DMS153 treated with DMSO at 0.1 percent for 48 hours (cell line): ENCODE results near the gene ZNF319.
A peak's percentile ranks its signal among the peaks of the same experiment; 100 is the strongest.
"Not testable (repeated sequence)": the region's sequence is repeated elsewhere in the genome, so short reads cannot be mapped to it uniquely, and the experiment has no call there.

Experiments
- DNase-seq: peaks from one replicate; lab custom pipeline; 2025; ENCODE audit not compliant: unreplicated experiment; lab: John Stamatoyannopoulos, UW

The ZNF319 gene

DNA sequence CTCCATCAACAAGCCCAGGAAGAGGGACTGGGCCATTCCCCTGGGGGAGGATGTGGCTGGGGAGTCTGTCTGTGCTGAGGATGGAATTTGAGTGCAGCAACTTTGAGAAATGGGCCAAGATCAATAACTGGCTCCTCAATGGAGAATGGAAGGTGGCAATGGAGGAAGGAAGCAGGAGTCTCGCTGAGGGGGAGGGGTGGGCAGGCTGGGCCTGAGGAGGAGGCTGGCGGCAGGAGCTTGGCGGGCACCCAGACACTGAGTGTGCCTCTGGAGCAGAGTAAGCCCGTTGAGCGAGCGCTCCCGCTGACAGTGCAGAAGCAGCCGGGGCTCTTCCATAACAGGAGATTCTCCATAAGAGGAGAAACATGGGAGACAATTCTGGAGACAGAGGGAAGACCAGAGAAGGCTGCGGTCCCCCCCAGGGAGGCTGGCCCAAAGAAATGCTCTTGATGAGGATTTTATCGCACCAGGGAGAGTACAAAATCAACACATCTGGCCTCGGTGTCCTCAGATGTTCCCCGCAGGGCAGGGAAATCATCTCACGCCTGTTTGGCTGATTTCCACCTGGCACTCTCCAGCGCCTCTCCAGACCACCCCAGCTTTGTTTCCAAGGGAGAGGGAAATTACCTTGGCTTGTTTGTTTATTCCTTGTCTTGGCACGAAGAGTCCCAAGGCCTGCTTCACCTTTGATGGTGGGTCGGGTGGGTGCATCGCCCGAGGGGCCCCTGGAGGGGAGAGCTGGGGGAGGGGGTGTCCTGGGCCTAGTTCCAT is 22.3 kb upstream of the ZNF319 start:
- peak; percentile 60 for DNase-seq

DNA sequence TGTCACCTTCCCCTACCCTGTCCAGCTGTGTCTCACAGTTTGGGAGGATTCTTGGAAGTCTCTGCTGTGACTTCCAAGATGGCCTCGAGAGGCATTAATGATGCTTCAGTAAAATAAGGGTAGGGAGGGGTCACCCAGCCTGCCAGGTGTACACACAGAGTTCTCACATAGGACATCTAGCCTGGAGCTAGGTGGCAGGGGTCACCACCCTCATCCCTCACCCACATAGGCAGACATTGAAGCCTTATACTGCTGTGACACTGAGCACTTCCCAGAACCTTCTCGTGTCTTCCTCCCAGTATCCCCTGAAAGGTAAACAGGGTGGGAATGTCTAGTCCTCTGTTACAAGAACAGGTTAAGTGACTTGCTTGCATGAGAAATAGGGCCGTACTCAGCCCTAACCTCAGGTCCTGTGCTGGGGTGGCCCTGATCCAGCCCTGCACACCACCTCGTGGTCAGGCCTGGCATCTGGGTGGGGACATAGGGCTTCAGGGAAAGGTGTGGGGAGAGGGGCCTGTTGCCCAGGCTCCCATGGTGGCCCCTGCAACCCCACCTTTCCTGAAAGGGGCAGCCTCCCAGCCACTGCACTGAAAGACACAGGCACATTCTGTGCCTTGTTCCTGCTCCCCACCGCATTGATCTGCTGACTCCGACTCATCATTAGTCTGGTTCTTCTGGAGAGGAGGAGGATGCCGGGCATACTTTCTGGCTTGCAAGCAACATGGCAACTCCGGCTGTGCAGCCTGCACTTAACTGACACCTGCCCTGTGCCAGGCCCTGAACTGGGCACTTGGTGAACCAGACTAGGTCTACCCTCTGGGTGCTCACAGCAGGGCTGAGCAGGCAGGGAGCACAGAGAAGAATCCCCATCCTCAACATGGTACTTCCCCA is 21.4 kb upstream of the ZNF319 start:
- no peak for DNase-seq

DNA sequence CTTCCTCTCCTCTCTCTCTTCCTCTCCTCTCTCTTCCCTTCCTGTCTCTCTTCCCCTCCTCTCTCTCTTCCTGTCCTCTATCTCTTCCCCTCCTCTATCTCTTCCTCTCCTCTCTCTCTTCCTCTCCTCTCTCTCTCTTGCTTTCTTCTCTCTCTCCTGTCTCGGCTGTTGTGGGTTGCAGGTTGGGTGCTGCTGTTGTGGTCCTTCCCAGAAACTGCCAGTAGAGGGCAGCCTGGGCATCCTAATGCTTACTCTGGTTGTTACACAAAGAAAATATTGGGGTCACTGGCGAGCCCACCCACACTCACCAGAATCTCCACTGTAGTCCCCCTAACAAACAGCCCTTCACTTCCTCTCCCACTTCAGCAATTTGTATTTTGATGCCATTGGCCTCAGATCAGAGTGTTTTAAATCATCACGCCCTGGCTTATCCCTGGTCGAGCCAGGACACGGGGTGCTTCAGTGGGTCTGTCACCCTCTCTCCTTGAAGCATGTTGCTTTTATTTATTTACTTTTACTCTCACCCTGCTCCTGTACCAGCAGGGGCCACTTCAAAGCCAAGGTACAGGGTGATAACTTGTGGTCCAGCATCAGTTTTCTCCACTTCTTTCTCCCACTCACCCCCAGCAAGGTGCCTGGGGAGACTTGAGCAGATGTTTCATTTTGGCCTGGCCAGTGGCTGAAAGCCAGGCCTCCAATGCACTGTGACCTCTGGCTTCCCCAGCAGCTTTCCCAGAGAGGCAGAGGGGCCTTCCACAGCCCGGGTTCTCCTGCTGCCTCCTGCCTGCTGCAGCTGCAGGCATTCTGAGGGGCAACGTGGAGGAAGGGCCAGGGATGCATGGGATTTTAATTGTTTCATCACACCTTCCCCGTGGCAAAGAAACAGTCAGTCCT is 20.4 kb upstream of the ZNF319 start:
- DNase-seq = peak; percentile 20

DNA sequence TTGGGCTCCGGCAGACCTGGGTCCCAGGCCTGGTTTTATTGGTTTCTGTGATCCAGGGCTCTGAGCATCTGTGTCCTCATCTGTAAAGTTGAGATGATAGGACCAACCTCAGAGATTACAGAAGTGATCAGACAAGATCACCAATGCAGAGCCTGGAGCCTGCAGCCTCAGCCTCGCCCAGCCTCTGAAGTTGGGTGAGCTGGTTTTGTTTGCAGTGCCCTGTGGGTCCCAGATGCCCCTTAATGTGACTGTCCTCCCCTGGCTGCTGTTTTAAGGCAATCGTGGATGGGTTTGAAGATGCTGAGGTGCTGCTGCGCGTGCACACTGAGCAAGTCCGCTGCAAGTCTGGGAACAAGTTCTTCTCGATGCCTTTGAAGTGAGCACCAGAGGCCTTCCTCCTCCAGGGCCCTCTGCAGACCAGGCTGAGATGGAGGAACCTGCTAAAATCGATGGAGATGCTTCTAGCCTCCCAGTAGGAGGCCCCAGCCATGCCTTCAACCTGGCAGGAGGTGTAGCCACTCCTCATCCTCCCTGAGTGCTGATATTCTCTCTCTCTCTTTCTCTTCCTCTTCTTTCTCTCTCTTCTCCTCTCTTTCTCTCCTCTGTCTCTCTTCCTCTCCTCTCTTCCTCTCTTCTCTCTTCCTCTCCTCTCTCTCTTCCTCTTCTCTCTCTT is 19.5 kb upstream of the ZNF319 start:
- no peak for DNase-seq

DNA sequence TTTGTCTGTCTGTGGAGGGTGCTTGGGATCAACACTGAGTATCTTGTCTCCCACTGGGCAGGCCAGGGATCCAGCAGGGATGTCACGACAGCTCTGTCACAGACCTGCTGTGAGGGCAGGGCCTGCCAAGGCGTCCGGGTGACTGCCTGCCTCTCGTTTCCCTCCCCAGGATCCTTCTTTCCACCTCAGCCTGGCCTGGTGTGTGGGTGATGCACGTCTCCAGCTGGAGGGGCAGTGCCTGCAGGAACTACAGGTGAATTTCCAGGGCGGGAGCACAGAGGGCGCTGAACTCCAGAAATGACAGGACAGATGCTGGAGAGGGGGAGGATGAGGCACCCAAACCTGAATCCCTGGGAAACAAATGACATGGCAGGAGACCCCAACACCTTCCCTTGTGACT is 18.3 kb upstream of the ZNF319 start:
- no peak for DNase-seq

DNA sequence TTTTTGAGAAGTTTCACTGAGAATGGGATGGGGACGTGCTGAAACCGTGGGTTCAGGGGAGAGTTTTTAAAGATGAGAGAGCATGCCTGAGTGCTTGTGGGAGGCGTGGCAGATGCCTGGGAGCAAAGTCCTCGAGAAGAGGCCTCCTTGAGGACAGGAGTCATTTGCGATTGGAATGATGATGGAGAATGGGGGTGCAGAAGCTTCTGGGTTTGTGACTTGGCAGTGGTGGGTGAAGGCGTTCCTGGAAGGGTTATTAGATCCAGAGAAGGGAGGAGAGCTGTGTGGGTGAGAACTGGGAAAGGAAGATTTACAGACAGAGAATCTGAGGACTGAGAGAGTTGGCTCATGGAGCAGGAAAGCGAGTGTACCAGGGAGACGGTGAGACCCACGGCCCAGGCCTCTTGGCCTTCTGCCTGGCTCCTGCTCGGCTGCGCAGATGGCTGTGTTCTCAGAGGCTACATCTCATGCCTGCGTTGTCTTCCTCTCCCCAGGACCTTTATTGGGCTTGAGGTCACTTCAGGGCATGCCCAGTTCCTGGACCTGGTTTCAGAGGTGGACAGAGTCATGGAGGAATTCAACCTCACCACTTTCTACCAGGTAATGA is 16.5 kb upstream of the ZNF319 start:
- no peak for DNase-seq

DNA sequence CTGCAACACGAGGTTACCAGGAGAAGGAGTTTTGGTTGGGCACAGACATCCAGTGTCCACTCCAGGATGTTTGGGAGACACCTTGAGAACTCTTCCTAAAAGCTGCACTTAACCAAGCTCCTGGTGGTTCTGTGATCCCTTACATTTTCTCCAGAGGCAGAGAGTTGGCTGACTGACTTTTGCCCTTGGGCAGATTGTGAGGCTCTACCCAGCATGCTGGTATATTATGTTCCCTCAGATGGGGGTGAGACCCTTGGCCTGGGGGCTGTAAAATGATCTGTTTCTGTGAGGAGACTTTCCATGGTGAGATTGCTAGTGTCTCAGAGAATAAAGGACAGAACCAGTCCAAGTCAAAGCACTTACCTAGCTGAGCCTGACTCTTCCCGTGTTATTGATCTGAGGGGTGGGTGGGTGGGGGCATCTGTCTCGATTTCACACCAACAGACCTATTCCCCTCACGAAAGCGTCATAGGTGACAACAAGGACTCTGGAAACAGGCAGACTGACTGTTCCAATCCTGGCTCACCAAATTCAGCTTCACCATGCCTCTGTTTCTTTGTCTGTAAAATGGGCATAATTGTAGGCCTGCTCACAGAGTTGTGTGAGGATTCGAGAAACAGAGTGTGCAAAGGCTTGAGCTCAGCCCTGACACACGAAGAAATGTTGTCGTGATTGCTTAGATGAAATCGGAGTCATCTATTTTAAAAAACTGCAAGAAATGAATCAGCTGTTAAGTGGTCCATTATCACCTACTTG is 12.9 kb upstream of the ZNF319 start:
- DNase-seq = no peak

DNA sequence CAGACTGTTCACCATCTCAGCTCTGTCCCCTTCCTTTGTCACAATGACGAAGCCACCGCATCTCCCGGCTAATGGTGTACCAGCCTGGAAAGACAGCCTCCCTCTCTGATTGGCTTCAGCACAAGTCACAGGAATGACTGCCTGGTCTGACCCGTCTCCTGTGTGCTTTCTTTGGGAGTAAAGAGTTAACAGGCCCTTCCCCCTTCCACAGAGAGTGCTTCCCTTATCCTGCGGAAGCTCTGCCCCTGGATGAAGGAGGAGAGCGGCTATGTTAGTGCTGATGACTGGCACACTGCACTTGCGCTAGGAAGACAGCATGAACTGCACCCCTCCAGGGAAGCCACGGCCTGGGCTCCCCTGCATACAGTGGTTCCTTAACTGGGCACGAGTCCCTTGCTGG is 12.0 kb upstream of the ZNF319 start:
- DNase-seq = no peak

DNA sequence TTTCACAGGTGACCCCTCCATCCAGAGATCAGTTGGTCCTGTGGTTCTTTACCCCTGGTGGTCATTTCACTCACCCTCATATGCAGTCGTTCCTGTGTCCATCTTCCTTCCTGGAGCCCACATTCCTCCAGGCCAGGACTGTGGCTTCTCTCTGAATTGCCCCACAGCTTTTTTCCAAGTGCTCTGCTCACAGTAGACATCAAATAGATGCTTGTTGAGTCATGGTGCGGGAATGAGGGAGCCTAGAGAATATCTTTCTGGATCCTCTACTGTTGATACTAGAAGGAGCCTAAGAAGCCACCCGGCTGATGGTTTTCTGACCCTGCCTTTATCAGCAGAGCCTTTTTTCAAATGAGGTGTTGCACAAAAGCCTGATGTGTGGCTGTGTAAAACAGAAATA is 11.2 kb upstream of the ZNF319 start:
- DNase-seq = no peak

DNA sequence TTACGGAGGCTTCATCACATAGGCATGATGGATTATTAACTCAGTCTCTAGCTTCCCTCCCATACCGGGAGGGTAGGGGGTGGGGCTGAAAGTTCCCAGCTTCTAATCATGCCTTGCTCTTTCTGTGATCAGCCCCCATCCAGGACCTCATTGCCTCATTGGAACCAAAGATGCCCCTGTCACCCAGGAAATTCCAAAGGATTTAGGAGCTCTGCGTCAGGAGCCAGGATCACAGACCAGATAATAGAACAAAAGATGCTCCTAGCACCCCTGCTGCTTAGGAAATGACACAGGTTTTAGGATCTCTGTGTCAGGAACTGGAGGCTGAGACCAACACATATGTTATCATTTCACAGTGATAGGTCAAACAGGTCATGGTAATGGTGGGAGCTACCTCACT is 10.4 kb upstream of the ZNF319 start:
- DNase-seq = no peak

DNA sequence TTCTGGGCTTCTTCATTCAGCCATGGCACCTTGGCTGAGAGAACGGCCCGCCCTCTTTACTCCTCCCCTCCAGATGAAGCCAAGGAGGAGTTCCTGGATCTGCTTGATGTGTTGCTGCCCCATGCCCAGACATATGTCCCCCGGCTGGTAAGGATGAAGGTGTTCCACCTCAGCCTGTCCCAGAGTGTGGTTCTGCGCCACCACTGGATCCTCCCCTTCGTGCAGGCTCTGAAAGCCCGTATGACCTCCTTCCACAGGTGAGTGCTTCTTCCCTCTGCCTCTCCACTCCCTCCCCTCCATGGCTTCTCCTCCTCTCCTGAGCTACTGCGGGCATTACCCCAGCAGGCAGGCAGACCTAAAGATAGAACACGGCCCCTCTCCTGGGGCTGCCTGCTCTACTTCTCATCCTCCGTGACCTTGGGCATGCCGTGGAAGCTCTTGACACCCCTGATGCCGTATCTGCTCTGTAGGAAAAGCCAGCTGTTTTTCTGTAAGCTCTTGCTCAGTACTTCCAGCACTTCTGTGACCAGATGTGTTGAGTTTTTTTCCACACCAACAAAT is 9.5 kb upstream of the ZNF319 start:
- no peak for DNase-seq

DNA sequence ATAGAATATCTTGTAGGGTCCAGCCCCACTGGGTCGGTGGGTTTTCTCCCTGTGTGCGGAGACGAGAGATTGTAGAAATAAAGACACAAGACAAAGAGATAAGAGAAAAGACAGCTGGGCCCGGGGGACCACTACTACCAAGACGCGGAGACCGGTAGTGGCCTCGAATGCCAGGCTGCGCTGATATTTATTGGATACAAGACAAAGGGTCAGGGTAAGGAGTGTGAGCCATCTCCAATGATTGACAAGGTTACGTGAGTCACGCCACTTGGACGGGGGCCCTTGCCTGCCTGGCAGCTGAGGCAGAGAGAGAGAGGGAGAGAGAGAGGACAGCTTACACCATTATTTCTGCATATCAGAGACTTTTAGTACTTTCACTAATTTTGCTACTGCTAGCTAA is 4.3 kb upstream of the ZNF319 start:
- not testable (repeated sequence) for DNase-seq

DNA sequence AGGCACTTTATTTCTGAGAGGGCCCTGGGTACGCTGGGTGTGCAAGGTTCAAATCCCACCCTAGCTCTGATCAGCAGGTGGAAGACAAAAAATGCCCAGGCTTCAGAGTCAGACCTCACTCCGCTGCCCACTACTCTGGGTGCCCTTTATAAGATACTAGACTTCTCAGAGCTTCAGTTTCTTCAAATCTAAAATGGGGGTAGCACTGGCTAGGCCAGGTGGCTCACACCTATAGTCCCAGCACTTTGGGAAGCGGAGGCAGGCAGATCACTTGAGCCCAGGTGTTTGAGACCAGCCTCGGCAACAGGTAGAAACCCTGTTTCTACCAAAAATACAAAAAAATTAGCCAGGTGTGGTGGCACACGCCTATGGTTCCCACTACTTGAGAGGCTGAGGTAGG is 2.5 kb upstream of the ZNF319 start:
- DNase-seq = no peak

DNA sequence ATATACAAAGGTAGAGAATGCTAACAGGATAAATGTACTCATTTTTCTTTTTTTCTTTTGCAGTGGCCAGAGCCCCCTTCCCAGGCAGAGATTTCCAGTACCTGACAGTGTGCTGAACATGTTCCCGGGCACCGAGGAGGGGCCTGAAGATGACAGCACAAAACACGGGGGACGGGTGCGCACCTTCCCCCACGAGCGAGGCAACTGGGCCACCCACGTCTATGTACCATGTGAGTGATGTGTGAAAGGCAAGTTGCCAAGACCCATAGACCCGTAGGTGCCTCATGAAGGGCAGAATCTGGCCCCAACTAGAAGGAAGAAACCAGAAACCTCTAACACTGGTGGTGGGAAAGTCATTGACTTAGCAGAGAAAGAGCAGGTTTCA is 1.9 kb upstream of the ZNF319 start:
- no peak for DNase-seq

DNA sequence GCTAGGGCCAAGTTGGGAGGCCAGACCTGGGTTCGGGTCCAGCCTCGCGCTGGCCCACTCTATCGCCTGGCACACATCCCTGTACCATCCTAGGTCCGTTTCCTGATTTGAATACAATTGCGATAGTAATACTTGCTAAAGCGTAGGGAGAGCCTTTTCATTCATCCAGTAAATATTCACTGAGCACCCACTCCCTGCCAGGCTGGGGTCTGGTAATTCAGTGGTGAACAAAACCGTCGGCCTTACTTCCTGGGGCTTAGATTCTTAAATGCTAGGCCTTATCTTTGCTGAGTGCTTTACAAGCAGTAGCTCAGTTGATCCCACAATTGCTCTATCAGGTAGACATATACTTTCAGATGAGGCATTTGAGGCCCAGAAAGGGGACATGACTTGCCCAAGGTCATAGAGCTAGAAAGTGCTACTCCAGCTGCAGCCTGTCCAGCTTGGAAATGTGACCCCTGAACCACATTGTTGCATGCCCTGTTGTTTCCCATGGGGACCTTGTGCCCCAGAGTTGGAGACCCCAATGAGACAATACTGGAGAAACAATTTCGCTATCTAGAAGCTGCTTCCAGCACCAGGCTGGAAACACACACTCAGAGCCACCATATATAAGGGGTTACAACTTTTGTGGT is 1.4 kb upstream of the ZNF319 start:
- no peak for DNase-seq

DNA sequence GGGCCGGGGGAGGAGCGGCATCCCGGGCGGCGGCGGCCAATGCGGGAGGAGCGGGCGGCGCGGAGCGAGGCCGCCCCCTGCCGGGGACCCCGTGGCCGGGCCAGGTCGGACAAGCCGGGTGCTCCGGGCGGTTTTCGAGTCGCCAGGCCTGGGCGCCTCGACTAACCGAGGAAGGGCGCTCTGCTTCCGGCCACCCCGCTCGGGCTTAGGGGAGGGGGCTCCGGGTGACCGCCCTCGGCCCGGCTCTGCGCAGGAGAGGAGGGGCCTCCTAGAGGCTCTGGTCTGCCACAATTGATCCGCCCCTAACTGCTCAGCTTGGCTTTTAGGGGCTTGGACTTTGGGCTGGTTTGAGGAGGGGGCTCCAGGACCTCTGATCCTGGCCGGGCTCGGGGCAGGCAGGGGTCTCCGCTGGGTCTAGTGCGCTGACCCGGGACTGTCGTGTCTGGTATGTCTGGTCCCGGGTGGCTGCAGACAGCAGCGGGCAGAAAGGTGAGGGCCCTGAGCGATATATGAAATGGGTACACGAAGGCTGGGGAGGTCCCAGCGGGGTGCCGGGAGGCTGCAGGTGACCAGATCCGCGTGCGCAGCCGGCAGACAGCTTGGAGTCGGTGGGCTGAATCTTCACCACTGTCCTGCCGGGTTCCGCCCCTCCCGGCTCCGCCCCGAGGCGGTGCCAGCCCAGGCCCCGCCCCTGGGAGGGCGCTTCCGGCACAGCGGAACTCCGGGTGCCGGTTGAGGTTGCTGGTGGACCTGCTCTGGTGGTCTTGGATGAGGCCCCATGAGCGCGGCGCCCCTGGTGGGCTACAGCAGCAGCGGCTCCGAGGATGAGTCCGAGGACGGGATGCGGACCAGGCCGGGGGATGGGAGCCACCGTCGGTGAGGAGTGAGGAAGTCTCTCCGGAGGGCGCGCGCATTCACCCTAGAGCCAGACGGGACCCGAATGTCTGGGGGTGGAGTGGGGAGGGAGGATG is 519 bp upstream of the ZNF319 start, which contains the start of gene USB1:
Gene USB1 (plus strand): TSS at position 702 of the 971 bp plus-strand sequence. CDS start 77 bp downstream, at position 779.
- peak; percentile 68 for DNase-seq

DNA sequence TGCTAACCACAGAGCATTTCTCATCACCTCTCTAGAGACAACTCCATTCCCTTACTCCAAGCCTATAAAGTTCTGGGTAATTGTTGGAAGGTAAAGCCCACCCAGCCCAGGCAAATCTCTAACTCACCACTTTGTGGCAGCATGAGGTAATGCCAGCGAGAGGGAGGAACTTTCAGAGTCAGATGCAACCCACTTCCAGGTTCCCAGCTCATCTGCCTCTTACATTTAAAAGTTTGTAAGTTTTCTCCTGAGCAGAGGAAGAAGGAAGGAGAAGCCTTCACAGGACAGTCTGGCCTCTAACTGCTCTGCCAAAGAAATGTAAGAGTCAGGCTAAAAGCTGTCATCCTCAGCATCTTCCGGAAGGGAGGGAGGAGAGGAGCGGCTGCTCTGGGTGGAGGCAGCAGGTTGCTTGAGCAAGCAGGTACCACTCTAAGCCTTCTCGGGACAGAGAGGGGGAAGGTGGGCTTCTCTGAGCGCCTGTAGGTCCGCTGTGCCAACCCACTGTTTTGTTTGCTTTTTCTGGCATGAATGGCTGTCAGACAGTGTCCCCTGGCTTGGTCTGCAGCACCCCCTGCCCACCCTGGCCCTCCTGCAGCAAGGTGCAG is 1.0 kb downstream of the ZNF319 start:
- DNase-seq = no peak
